ENCODE results near the gene CYB561D1. TPM values are rescaled to one million over a fixed set of nuclear protein-coding genes. Genes with fewer than 3 reads are reported as not detected.
A peak's percentile ranks its signal among the peaks of the same experiment; 100 is the strongest.

CYB561D1 gene
- total RNA-seq, 4 donors from 2014 or later: 1.7 to 24.0 (median 20.9) TPM

DNA sequence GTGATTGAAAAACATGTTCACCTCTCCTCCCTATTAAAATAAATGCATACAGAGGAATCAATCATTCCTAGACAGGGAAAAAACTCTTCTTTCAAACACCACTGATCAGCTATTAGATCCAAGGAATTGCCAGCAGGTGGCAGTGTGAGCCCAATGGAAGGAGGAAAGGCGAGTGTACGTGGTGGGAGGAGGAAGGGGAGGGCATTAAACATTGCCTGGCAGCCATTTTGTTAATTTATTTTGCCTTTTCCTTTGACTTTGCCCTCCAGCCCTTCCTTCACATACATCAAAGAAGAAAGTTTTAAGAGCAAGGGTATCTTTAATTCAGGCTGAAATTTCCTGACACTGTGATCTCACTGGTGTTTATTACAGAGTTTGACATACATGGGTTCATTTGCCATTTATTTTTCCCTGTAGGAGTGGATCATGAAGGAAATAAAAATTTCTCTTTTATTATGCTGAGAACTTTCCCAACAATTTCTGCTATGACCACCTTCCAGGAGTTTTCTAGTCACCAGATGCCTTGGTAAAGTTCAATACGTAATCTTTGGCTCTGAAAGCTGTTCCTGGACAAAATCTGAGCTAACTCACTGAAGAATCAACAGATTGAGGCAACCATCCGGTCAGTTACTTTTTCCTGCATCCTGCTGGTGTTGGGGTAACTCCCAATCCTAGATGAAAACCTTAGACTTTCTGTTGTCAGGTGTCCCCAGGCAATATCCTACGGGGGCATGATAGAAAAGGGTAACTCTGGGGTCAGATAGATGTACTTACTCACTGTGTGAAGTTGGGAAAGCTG lies 52.6 kb downstream of the CYB561D1 start:
- H3K27ac ChIP-seq: peak overlapping the region; percentile 91 to 95 (median 94)
- TF ChIP-seq, protein P1, sequence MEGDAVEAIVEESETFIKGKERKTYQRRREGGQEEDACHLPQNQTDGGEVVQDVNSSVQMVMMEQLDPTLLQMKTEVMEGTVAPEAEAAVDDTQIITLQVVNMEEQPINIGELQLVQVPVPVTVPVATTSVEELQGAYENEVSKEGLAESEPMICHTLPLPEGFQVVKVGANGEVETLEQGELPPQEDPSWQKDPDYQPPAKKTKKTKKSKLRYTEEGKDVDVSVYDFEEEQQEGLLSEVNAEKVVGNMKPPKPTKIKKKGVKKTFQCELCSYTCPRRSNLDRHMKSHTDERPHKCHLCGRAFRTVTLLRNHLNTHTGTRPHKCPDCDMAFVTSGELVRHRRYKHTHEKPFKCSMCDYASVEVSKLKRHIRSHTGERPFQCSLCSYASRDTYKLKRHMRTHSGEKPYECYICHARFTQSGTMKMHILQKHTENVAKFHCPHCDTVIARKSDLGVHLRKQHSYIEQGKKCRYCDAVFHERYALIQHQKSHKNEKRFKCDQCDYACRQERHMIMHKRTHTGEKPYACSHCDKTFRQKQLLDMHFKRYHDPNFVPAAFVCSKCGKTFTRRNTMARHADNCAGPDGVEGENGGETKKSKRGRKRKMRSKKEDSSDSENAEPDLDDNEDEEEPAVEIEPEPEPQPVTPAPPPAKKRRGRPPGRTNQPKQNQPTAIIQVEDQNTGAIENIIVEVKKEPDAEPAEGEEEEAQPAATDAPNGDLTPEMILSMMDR (IDR thresholded peaks at IDR 0.05): peak; percentile 71 to 98 (median 90)
- TF ChIP-seq POLR2A (IDR thresholded peaks at IDR 0.05): no peak
- H3K4me3 ChIP-seq: peak overlapping the region in 3 of 4 donors; percentile 67 to 80 (median 72)
- H3K27me3 ChIP-seq: no peaks in the 10 kb centered on the region
- H3K9me3 ChIP-seq: no peaks in the 10 kb centered on the region
- peaks cover 0 to 37% (median 4%) of the 10 kb centered on the region in 4 donors for H3K4me1 ChIP-seq
- DNase-seq: peak; percentile 87 to 96 (median 95)
- no peaks in the 10 kb centered on the region for H3K36me3 ChIP-seq

DNA sequence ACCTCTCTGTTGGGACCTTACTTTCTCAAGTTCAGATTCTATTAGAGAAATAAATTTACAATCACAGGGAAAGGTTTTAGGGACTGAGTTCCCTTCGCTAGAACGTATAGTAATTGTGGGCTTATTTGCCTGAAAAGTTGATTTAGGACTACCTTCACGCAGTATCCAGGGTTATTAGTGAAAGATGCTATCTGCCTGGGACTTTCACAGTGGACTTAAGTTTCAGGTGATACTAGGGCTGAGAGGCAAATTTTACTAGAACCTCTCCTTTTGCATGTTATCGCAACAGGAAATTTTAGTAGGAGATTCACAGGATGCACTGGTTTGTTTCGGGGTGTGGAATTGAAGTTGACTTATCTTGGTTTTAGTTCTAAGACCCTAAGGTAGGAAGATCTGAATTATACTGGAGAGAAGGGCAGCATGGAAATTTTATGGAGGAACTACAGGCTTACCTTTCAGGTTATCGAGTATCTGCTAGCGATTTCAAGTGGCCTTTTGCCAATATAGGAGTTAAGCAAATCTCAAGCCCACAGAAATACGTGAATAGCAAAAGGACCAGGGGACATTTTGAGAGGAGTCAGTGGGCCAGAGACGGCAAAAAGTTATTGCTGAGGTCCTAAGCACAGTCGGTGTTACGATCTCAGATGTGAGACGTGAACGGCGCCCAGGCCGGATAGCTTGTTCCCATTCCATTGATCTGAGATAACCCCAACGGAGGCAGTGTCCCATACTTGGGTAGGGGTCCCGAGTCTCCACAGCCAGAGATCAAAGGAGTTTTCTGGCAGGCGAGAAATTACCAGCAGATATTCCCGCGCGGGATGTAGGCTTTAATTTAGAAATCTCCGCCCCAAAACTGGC lies 53.8 kb downstream of the CYB561D1 start:
- TF ChIP-seq POLR2A (IDR thresholded peaks at IDR 0.05): no peak
- TF ChIP-seq, protein P1 (IDR thresholded peaks at IDR 0.05): no peak
- DNase-seq: peak; percentile 32 to 66 (median 61)
- H3K27me3 ChIP-seq: no peaks in the 10 kb centered on the region
- H3K4me1 ChIP-seq: peaks cover 0 to 41% (median 4%) of the 10 kb centered on the region in 4 donors
- H3K4me3 ChIP-seq: peak overlapping the region; percentile 67 to 82 (median 76)
- no peaks in the 10 kb centered on the region for H3K9me3 ChIP-seq
- peak overlapping the region; percentile 91 to 95 (median 94) for H3K27ac ChIP-seq
- no peaks in the 10 kb centered on the region for H3K36me3 ChIP-seq

DNA sequence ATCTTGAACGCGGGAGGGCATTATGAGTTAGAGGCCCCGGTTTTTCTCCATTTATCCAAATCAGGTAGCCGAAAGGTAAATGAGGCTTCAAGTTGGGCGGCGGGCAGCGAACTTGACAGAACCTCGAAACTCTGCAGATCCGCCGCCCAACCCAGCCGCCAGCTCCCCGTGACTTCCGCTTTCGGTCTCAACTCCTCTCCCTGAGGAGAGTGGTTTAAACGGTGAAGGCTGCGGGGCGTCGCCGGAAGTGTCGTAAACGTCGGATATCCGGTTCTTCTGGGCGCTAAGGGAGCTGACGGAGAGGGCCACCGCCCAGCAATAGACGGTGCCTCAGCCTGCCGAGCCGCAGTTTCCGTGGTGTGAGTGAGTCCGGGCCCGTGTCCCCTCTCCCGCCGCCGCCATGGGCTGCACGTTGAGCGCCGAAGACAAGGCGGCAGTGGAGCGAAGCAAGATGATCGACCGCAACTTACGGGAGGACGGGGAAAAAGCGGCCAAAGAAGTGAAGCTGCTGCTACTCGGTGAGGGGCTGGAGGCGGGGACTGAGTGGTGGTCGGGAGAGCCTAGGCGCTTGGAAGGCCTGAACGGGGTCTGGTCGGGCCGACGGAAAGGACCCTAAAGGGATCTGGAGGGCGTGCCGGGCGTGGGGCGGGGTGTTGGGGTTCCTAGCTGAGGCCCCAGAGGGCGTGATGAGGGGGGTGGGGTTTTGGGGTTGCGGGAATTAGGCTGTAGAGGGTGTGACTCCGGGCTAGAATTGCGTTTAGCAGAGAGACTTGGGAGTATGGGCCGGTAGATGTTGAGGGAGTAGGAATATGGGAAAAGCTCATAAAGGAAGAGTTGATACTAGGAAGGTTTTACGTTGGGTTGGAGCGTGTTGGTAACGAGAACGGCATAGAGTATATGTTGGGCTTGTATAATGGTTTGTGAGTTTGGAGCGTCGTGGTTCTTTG lies 54.7 kb downstream of the CYB561D1 start, which contains the start of gene GNAI3:
Gene GNAI3 (plus strand): TSS at position 295 of the 947 bp plus-strand sequence. CDS start 106 bp downstream, at position 401.
- H3K36me3 ChIP-seq: no peaks in the 10 kb centered on the region
- peak; percentile 100 for TF ChIP-seq POLR2A (IDR thresholded peaks at IDR 0.05)
- TF ChIP-seq, protein P1 (IDR thresholded peaks at IDR 0.05): no peak
- H3K27me3 ChIP-seq: no peaks in the 10 kb centered on the region
- H3K27ac ChIP-seq: peak within 1 kb of the TSS; percentile 91 to 95 (median 94)
- H3K4me3 ChIP-seq: peak within 1 kb of the TSS; percentile 67 to 82 (median 76)
- peaks cover 0 to 41% (median 4%) of the 10 kb centered on the region in 4 donors for H3K4me1 ChIP-seq
- DNase-seq: peak; percentile 97 to 99 (median 98)
- no peaks in the 10 kb centered on the region for H3K9me3 ChIP-seq

Other genes starting within 250 kb of the CYB561D1 start
- 1 to 10 TPM; 2.6 to 6.4 (median 4.6) TPM for gene CELSR2, start 244.6 kb upstream of the CYB561D1 start, total RNA-seq
- 1 to 10 TPM; 3.5 to 8.3 (median 4.5) TPM for gene PSRC1, start 210.9 kb upstream of the CYB561D1 start, total RNA-seq
- gene MYBPHL, start 187.1 kb upstream of the CYB561D1 start, total RNA-seq: not detected
- gene SORT1, start 96.2 kb upstream of the CYB561D1 start, total RNA-seq: 100 to 1,000 TPM in 2 of 4 donors, 10 to 100 TPM in 2; 24.8 to 124 (median 96.0) TPM
- gene PSMA5, start 67.6 kb upstream of the CYB561D1 start, total RNA-seq: 10 to 100 TPM; 29.7 to 69.3 (median 50.4) TPM
- under 1 TPM in 1 of 4 donors, not detected in 3; 0.67 TPM for gene SYPL2, start 27.5 kb upstream of the CYB561D1 start, total RNA-seq
- gene ATXN7L2, start 10.2 kb upstream of the CYB561D1 start, total RNA-seq: 10 to 100 TPM in 1 of 4 donors, 1 to 10 TPM in 3; 2.3 to 12.7 (median 7.3) TPM
- gene AMIGO1, start 15.6 kb downstream of the CYB561D1 start, total RNA-seq: 1 to 10 TPM; 2.5 to 7.4 (median 5.0) TPM
- under 1 TPM in 1 of 4 donors, not detected in 3; 0.40 TPM for gene GPR61, start 45.8 kb downstream of the CYB561D1 start, total RNA-seq
- gene GNAI3, start 54.5 kb downstream of the CYB561D1 start, total RNA-seq: 1 to 10 TPM; 4.1 to 6.8 (median 5.8) TPM
- not detected for gene GNAT2, start 125.5 kb downstream of the CYB561D1 start, total RNA-seq
- gene AMPD2, start 125.7 kb downstream of the CYB561D1 start, total RNA-seq: 100 to 1,000 TPM in 3 of 4 donors, 10 to 100 TPM in 1; 48.3 to 158 (median 110) TPM
- 100 to 1,000 TPM in 3 of 4 donors, 10 to 100 TPM in 1; 76.7 to 276 (median 228) TPM for gene GSTM4, start 162.0 kb downstream of the CYB561D1 start, total RNA-seq
- gene GSTM2, start 174.0 kb downstream of the CYB561D1 start, total RNA-seq: 100 to 1,000 TPM in 2 of 4 donors, 10 to 100 TPM in 2; 38.5 to 242 (median 116) TPM
- 10 to 100 TPM in 1 of 4 donors, not detected in 3; 93.7 TPM for gene GSTM1, start 193.7 kb downstream of the CYB561D1 start, total RNA-seq
- gene GSTM5, start 218.2 kb downstream of the CYB561D1 start, total RNA-seq: 1 to 10 TPM in 2 of 4 donors, under 1 TPM in 1, not detected in 1; 0.85 to 5.0 (median 2.0) TPM
- gene GSTM3, start 246.9 kb downstream of the CYB561D1 start, total RNA-seq: 10 to 100 TPM; 16.3 to 72.6 (median 32.4) TPM